Adrenal gland (tissue), 12 donors: Measurements from ENCODE around the gene CNIH2. TPM values are rescaled to one million over a fixed set of nuclear protein-coding genes. Genes with fewer than 3 reads are reported as not detected.

Experiments used
- DNase-seq, 7 donors: peaks; one replicate each; pipeline ENCODE4 v3.0.0-alpha.2; 2019 to 2020
- H3K27ac ChIP-seq, 5 donors: fragments of 200-600 bp; sonication (generic) in 4 of 5; 1 replicate in 3 of 5; 2 replicates in 2 of 5; pipeline versions ENCODE4 v1.5.1 to v1.8.0; 2016 to 2020; ENCODE audit warnings: mild to moderate bottlenecking in 1 of 5
- H3K27me3 ChIP-seq: fragments of 200-600 bp; 2 replicates; pipeline ENCODE4 v1.8.0; 2021
- H3K36me3 ChIP-seq, 2 donors: fragments of 200-600 bp; replicated peaks in 1 of 2; 1 replicate in 1 of 2; 2 replicates in 1 of 2; pipeline versions ENCODE4 v1.5.1 to v1.8.0; 2018 to 2022
- H3K4me1 ChIP-seq, 2 donors: fragments of 200-600 bp; replicated peaks in 1 of 2; 1 replicate in 1 of 2; 2 replicates in 1 of 2; pipeline versions ENCODE4 v1.5.1 to v1.8.0; 2018 to 2021
- H3K4me3 ChIP-seq, 4 donors: fragments of 200-600 bp; sonication (generic) in 3 of 4; one replicate each; pipeline ENCODE4 v1.5.1; 2016 to 2018
- H3K9me3 ChIP-seq, 3 donors: fragments of 200-600 bp; sonication (generic) in 1 of 3; replicated peaks in 1 of 3; 1 replicate in 2 of 3; 2 replicates in 1 of 3; pipeline versions ENCODE4 v1.5.1 to v1.8.0; 2016 to 2021
- POLR2A ChIP-seq, 2 donors: fragments of 450-650 bp; IDR thresholded peaks; one replicate each; pipeline ENCODE4 v1.6.1; 2017; ENCODE audit warnings: antibody characterized with exemption in 2 of 2, mild to moderate bottlenecking in 2 of 2, moderate library complexity in 1 of 2
- WGBS, 4 donors: extraction: QIAGEN DNeasy Blood & Tissue Kit in 2 of 4; methylation state at CpG; one replicate each; pipeline versions ENCODE4 v1.1.5 to v1.1.7; 2013 to 2017; 5-methylcytosine and 5-hydroxymethylcytosine counted together
- intact Hi-C, 2 donors: fragments of 100-400 bp; cut with DNase I; formaldehyde crosslinking; loops; one replicate each; pipeline versions ENCODE4 v1.14.1 to v1.15.0; 2022 to 2023
- polyA plus RNA-seq, 3 donors: library from polyadenylated mRNA; stranded (reverse); fragments of 200-250 nt in 2 of 3; fragments of 350-450 nt in 1 of 3; fragmentation: Illumina TruSeq in 1 of 3; extraction: RNeasy Lipid Tissue Mini Kit (QIAGEN cat#74804) in 1 of 3; gene quantifications; one replicate each; pipeline ENCODE4 v1.2.3, GENCODE V29; 2013 to 2014
- total RNA-seq, 9 donors: library from RNA; depleted of rRNA in 4 of 9; stranded (reverse); fragments of >200 nt in 4 of 9; fragments of 120-200 nt in 1 of 9; fragmentation: NEBNext Ultra II Directional in 1 of 9; extraction: Animal tissue kit (Norgen Biotek cat#: 25700) in 1 of 9; gene quantifications; one replicate each; pipeline versions ENCODE4 v1.1.0 to v1.2.4, GENCODE V29; 2013 to 2023
- TF ChIP-seq, protein P1 (sequence below), 6 experiments: fragments of 450-650 bp in 4 of 6; fragments of 200-600 bp in 2 of 6; sonication (generic) in 1 of 6; IDR thresholded peaks; 1 replicate in 5 of 6; 2 replicates in 1 of 6; pipeline versions ENCODE4 v1.5.1 to v1.8.0; 2016 to 2021; ENCODE audit warnings: antibody characterized with exemption in 6 of 6, mild to moderate bottlenecking in 2 of 6, moderate library complexity in 1 of 6
- donor health status: healthy with polysubstance abuse.
- donor health status: Bipolar disorder and iron deficiency.
- donor health status: DM: yes; HTN: yes; CAD: no.
- donor health status: DM: no; HTN: no; CAD: no.
- donor health status: DM: no; HTN: no; CAD: no.
- donor health status: DM: yes; HTN: yes; CAD: no.

Gene CNIH2
- total and polyA plus RNA-seq, 12 donors: 0.55 to 13.4 (median 2.9) TPM; not detected in 2

DNA sequence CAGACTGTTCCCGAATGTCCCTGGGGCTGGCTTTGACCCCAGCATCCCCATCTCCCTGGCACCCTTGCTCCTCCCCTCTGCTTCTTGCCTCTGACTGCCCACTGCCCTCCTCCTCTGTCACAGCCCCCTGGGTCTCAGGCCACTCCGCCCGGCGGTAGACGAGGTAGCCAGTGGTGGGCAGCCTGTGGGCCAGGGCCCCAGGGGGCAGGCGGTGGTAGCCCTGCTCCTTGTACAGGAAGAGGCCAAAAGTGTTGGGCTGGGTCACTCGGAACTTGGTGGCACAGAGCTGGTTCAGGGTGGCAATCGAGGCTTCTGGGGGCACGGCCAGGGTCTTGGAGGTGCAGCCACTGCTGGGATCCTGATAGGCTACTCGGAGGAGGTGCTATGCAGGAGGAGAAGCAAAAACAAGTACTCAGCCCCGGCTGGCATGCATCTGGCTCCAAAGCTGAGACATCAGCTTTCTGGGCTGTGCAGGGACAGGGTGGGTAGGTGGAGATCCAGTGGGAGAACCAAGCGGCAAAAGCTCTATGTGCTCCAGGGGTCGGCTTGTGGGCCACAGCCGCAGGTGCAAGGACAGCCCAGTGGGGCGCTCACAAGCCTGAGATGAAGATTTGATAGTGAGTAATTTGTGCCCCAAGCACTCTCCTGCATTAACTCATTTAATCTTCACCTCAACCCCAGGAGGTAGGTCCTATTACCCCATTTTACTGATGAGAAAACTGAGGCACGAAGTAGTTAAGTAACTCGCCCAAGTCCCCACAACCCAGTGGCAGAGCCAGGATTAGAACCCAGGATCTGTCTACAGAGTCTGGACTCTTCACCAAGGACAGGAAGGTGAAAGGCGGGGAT is 54.6 kb downstream of the CNIH2 start:
- Histone ChIP-seq H3K27me3 (no peaks in the 10 kb centered on the region), H3K4me1 (peaks cover 10 to 35% of the 10 kb centered on the region in 2 donors), H3K4me3 (no peak overlapping the region), H3K27ac (no peak overlapping the region), H3K9me3 (no peaks in the 10 kb centered on the region), H3K36me3 (peaks cover 0 to 7% of the 10 kb centered on the region in 2 donors)
- intact Hi-C loops: no loop called here
- DNase-seq: peak in 1 of 7 donors; percentile 11
- TF ChIP-seq, protein P1, sequence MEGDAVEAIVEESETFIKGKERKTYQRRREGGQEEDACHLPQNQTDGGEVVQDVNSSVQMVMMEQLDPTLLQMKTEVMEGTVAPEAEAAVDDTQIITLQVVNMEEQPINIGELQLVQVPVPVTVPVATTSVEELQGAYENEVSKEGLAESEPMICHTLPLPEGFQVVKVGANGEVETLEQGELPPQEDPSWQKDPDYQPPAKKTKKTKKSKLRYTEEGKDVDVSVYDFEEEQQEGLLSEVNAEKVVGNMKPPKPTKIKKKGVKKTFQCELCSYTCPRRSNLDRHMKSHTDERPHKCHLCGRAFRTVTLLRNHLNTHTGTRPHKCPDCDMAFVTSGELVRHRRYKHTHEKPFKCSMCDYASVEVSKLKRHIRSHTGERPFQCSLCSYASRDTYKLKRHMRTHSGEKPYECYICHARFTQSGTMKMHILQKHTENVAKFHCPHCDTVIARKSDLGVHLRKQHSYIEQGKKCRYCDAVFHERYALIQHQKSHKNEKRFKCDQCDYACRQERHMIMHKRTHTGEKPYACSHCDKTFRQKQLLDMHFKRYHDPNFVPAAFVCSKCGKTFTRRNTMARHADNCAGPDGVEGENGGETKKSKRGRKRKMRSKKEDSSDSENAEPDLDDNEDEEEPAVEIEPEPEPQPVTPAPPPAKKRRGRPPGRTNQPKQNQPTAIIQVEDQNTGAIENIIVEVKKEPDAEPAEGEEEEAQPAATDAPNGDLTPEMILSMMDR (IDR thresholded peaks at IDR 0.05): no peak
- no peak for TF ChIP-seq POLR2A (IDR thresholded peaks at IDR 0.05)
- 79 to 84% (median 83%) methylated on average over 13 to 18 of the region's 18 CpGs for WGBS, 4 donors

DNA sequence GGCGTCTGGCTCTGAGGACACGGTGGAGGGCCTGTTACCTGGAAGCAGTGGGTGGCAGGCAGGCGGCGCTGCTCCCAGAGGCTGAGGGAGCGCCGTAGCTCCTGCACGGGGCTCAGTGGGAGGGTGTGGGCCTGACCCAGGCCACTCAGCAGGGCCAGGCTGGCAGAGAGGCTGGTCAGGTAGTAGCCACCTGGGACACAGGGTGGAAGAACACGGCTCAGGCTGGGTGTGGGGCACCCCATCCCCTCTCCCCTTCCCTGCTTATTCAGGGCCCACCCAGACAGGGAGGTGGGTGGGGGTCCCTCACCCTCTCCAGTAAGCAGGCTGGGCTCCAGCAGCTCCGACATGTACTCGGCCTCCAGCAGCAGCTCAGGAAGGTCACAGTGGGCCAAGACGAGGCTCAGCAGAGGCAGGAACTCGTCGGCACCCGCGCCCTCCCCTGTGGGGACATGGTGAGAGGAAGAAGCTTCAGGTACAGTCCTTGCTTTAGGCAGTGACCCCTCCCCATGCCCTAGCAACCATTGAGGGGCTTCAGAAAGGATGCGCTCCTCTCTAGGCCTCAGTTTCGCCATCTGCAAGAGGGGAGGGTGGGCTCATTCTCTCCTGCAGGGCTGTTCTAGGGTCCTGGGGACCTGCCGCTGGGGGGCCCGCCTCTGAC is 55.4 kb downstream of the CNIH2 start:
- intact Hi-C loops: no loop called here
- H3K27me3 ChIP-seq: no peaks in the 10 kb centered on the region
- 83 to 100% (median 89%) methylated on average over 7 to 19 of the region's 19 CpGs for WGBS, 4 donors
- H3K9me3 ChIP-seq: no peaks in the 10 kb centered on the region
- H3K27ac ChIP-seq: no peak overlapping the region
- peaks cover 0 to 7% of the 10 kb centered on the region in 2 donors for H3K36me3 ChIP-seq
- H3K4me1 ChIP-seq: peaks cover 10 to 28% of the 10 kb centered on the region in 2 donors
- peak in 1 of 7 donors; percentile 9 for DNase-seq
- TF ChIP-seq, protein P1 (IDR thresholded peaks at IDR 0.05): no peak
- TF ChIP-seq POLR2A (IDR thresholded peaks at IDR 0.05): no peak
- H3K4me3 ChIP-seq: no peak overlapping the region

Other genes with a start within 250 kb of the CNIH2 start
- gene GAL3ST3, start 229.0 kb upstream of the CNIH2 start, total RNA-seq: under 1 TPM in 4 of 9 donors, not detected in 5; 0.11 to 0.41 (median 0.22) TPM
- gene GAL3ST3, start 229.0 kb upstream of the CNIH2 start, polyA plus RNA-seq: not detected
- 100 to 1,000 TPM; 125 to 177 (median 143) TPM for gene SF3B2, start 225.8 kb upstream of the CNIH2 start, total RNA-seq
- gene SF3B2, start 225.8 kb upstream of the CNIH2 start, polyA plus RNA-seq: 100 to 1,000 TPM; 101 to 196 (median 127) TPM
- 10 to 100 TPM; 21.1 to 60.5 (median 50.6) TPM for gene PACS1, start 207.9 kb upstream of the CNIH2 start, total RNA-seq
- gene PACS1, start 207.9 kb upstream of the CNIH2 start, polyA plus RNA-seq: 10 to 100 TPM; 23.9 to 37.4 (median 29.9) TPM
- gene KLC2, start 20.5 kb upstream of the CNIH2 start, total RNA-seq: 10 to 100 TPM in 8 of 9 donors, 1 to 10 TPM in 1; 6.8 to 50.0 (median 23.1) TPM
- gene KLC2, start 20.5 kb upstream of the CNIH2 start, polyA plus RNA-seq: 10 to 100 TPM; 14.6 to 68.1 (median 21.4) TPM
- 100 to 1,000 TPM; 128 to 190 (median 164) TPM for gene RAB1B, start 9.5 kb upstream of the CNIH2 start, total RNA-seq
- gene RAB1B, start 9.5 kb upstream of the CNIH2 start, polyA plus RNA-seq: 100 to 1,000 TPM; 109 to 168 (median 135) TPM
- gene YIF1A, start 11.0 kb downstream of the CNIH2 start, total RNA-seq: 100 to 1,000 TPM in 4 of 9 donors, 10 to 100 TPM in 5; 69.7 to 154 (median 93.1) TPM
- gene YIF1A, start 11.0 kb downstream of the CNIH2 start, polyA plus RNA-seq: 100 to 1,000 TPM in 2 of 3 donors, 10 to 100 TPM in 1; 97.9 to 129 (median 104) TPM
- gene TMEM151A, start 13.7 kb downstream of the CNIH2 start, total RNA-seq: 1 to 10 TPM in 3 of 9 donors, under 1 TPM in 3, not detected in 3; 0.07 to 2.3 (median 0.76) TPM
- gene TMEM151A, start 13.7 kb downstream of the CNIH2 start, polyA plus RNA-seq: 1 to 10 TPM in 2 of 3 donors, under 1 TPM in 1; 0.42 to 6.8 (median 1.9) TPM
- gene CD248, start 38.9 kb downstream of the CNIH2 start, total RNA-seq: 10 to 100 TPM in 7 of 9 donors, 1 to 10 TPM in 2; 3.8 to 21.7 (median 15.1) TPM
- gene CD248, start 38.9 kb downstream of the CNIH2 start, polyA plus RNA-seq: 10 to 100 TPM in 2 of 3 donors, 1 to 10 TPM in 1; 4.2 to 28.0 (median 19.2) TPM
- gene RIN1, start 58.3 kb downstream of the CNIH2 start, total RNA-seq: 10 to 100 TPM in 2 of 9 donors, 1 to 10 TPM in 7; 1.8 to 13.1 (median 6.3) TPM
- 10 to 100 TPM in 2 of 3 donors, 1 to 10 TPM in 1; 1.6 to 15.2 (median 10.9) TPM for gene RIN1, start 58.3 kb downstream of the CNIH2 start, polyA plus RNA-seq
- 10 to 100 TPM; 22.4 to 52.4 (median 41.6) TPM for gene BRMS1, start 66.9 kb downstream of the CNIH2 start, total RNA-seq
- 10 to 100 TPM; 41.1 to 55.3 (median 53.8) TPM for gene BRMS1, start 66.9 kb downstream of the CNIH2 start, polyA plus RNA-seq
- gene B4GAT1, start 69.5 kb downstream of the CNIH2 start, total RNA-seq: 100 to 1,000 TPM in 1 of 9 donors, 10 to 100 TPM in 8; 36.1 to 115 (median 61.8) TPM
- gene B4GAT1, start 69.5 kb downstream of the CNIH2 start, polyA plus RNA-seq: 10 to 100 TPM; 20.8 to 31.5 (median 24.6) TPM
- 1 to 10 TPM in 6 of 9 donors, under 1 TPM in 2, not detected in 1; 0.84 to 2.5 (median 1.2) TPM for gene SLC29A2, start 93.6 kb downstream of the CNIH2 start, total RNA-seq
- 1 to 10 TPM in 2 of 3 donors, under 1 TPM in 1; 0.48 to 4.7 (median 4.5) TPM for gene SLC29A2, start 93.6 kb downstream of the CNIH2 start, polyA plus RNA-seq
- gene NPAS4, start 142.9 kb downstream of the CNIH2 start, total RNA-seq: under 1 TPM in 3 of 9 donors, not detected in 6; 0.06 to 0.55 (median 0.47) TPM
- gene NPAS4, start 142.9 kb downstream of the CNIH2 start, polyA plus RNA-seq: under 1 TPM; 0.24 to 0.72 (median 0.26) TPM
- gene MRPL11, start 160.7 kb downstream of the CNIH2 start, total RNA-seq: 10 to 100 TPM; 27.7 to 53.8 (median 33.9) TPM
- 10 to 100 TPM; 22.3 to 40.6 (median 27.3) TPM for gene MRPL11, start 160.7 kb downstream of the CNIH2 start, polyA plus RNA-seq
- 10 to 100 TPM in 8 of 9 donors, 1 to 10 TPM in 1; 10.0 to 34.3 (median 21.1) TPM for gene PELI3, start 188.7 kb downstream of the CNIH2 start, total RNA-seq
- 10 to 100 TPM in 2 of 3 donors, 1 to 10 TPM in 1; 6.4 to 24.5 (median 13.0) TPM for gene PELI3, start 188.7 kb downstream of the CNIH2 start, polyA plus RNA-seq
- 10 to 100 TPM; 25.5 to 70.9 (median 43.3) TPM for gene DPP3, start 202.3 kb downstream of the CNIH2 start, total RNA-seq
- 10 to 100 TPM; 23.6 to 27.2 (median 24.3) TPM for gene DPP3, start 202.3 kb downstream of the CNIH2 start, polyA plus RNA-seq
- gene BBS1, start 232.5 kb downstream of the CNIH2 start, total RNA-seq: 100 to 1,000 TPM in 2 of 9 donors, 10 to 100 TPM in 7; 27.7 to 132 (median 56.8) TPM
- gene BBS1, start 232.5 kb downstream of the CNIH2 start, polyA plus RNA-seq: 10 to 100 TPM; 24.1 to 39.5 (median 26.7) TPM